ENCODE data around the gene WDR81.
"Not testable (repeated sequence)": the region's sequence is repeated elsewhere in the genome, so short reads cannot be mapped to it uniquely, and the experiment has no call there.

Gene WDR81

GRCh38 chr17:1713160-1713877 is 11.2 kb upstream of the WDR81 start:
- no peak for DNase-seq (ENCODE audit: low read depth)

- DNase-seq (ENCODE audit: low read depth): no peak
Measured at GRCh38 chr17:1713878-1714426, 10.6 kb upstream of the WDR81 start.

- DNase-seq (ENCODE audit: low read depth): no peak
Measured at GRCh38 chr17:1714427-1714979, 10.0 kb upstream of the WDR81 start.

- DNase-seq (ENCODE audit: low read depth): peak; percentile 24
Measured at GRCh38 chr17:1714980-1715802, 9.3 kb upstream of the WDR81 start.

GRCh38 chr17:1715803-1716075 is 8.8 kb upstream of the WDR81 start:
- DNase-seq (ENCODE audit: low read depth): no peak

GRCh38 chr17:1716076-1716911 is 8.2 kb upstream of the WDR81 start:
- DNase-seq (ENCODE audit: low read depth): peak; percentile 100

GRCh38 chr17:1716912-1717695 is 7.4 kb upstream of the WDR81 start:
- peak; percentile 74 for DNase-seq (ENCODE audit: low read depth)

- DNase-seq (ENCODE audit: low read depth): no peak
Measured at GRCh38 chr17:1718362-1719165, 5.9 kb upstream of the WDR81 start.

GRCh38 chr17:1720856-1721386 is 3.6 kb upstream of the WDR81 start:
- DNase-seq (ENCODE audit: low read depth): peak; percentile 28

GRCh38 chr17:1722022-1722421 is 2.5 kb upstream of the WDR81 start:
- DNase-seq (ENCODE audit: low read depth): not testable (repeated sequence)

- DNase-seq (ENCODE audit: low read depth): no peak
Measured at GRCh38 chr17:1724869-1725641, 551 bp downstream of the WDR81 start.

- DNase-seq (ENCODE audit: low read depth): no peak
Measured at GRCh38 chr17:1725642-1726511, 1.4 kb downstream of the WDR81 start.

- no peak for DNase-seq (ENCODE audit: low read depth)
Measured at GRCh38 chr17:1726626-1727257, 2.2 kb downstream of the WDR81 start.

- no peak for DNase-seq (ENCODE audit: low read depth)
Measured at GRCh38 chr17:1727258-1727789, 2.8 kb downstream of the WDR81 start.

GRCh38 chr17:1727876-1728630 is 3.5 kb downstream of the WDR81 start:
- no peak for DNase-seq (ENCODE audit: low read depth)

- DNase-seq (ENCODE audit: low read depth): no peak
Measured at GRCh38 chr17:1729966-1730325, 5.4 kb downstream of the WDR81 start.
